NCI-H526 treated with DMSO at 0.1 percent for 48 hours (cell line): ENCODE data around the gene GALM.
"Not testable (repeated sequence)": the region's sequence is repeated elsewhere in the genome, so short reads cannot be mapped to it uniquely, and the experiment has no call there.

Source experiments
- DNase-seq: peaks from one replicate; lab custom pipeline; 2025; lab: John Stamatoyannopoulos, UW

GALM gene

DNA sequence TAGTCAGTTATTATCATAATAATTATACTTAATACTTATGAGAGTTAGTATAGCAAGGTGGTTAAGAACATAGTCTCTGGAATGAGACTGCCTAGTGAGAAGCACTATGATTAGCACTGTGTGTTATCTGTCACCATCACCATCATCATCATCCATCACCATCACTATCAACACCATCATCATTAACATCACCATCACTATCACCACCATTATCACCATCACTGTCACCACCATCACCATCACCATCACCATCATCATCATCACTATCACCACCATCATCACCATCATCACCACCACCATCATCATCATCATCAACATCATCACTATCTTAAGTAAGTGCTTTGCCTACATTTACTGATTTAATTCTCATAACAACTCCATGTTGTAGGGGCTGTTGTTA is 45.6 kb downstream of the GALM start:
- no peak for DNase-seq

DNA sequence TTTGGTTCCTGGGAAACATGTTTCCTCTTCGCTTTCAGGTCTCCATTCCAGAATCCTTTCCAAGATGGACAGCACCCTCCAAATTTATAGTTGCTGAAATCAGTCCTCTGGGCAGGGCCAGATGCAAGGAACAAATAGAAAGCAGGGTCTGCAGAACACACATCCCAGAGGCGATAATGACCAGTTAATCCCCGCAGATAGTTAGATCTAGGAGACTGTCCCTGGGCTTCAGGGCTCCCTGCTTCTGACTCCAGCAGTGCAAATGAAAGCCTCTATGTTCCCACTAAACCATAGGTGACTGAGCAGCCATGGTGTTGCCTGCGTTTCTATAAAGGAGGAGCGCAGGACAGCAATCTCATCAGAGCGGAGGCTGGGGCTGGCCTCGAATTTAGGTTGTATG is 46.5 kb downstream of the GALM start:
- no peak for DNase-seq

- DNase-seq: no peak
These were observed 47.0 kb downstream of the GALM start for GRCh38 chr2:38712871-38713270.

DNA sequence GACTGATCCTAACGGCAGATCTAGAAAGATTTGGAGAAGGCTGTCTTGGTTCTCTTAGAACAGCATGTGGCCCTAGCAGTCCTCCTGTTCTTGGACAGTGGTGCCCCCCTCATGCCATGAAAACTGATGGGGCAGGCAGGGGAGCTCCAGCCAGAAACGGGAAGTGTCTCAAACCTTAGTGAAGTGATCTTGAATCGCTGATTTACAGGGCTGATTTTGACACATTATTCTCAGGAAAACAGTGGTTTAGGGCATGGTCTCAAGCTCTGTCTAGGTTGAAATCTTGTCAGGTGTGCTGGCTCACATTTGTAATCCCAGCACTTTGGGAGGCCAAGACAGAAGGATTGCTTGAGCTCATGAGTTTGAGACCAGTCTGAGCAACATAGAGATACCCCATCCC is 47.4 kb downstream of the GALM start:
- DNase-seq: no peak

DNA sequence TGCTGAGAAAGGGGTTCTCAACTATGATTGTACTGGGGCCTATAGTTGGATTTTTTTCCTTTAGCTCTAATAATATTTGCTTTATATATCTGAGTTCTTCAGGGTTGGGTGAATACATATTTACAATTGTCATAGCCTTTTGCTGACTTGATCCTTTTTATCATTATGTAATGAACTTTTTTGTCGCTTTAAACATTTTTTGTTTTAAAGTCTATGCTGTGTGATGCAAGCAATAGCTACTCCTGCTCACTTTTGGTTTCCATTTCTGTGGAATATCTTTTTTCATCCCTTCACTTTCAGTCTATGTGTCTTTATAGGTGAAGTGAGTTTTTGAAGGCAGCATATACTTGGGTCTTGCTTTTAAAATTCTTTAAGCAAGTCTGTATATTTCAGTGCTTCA is 49.0 kb downstream of the GALM start:
- DNase-seq: not testable (repeated sequence)

- no peak for DNase-seq
These were observed 50.3 kb downstream of the GALM start for GRCh38 chr2:38716185-38716584.

- no peak for DNase-seq
These were observed 52.7 kb downstream of the GALM start for GRCh38 chr2:38718601-38719000.

- no peak for DNase-seq
These were observed 53.8 kb downstream of the GALM start for GRCh38 chr2:38719706-38720105.

DNA sequence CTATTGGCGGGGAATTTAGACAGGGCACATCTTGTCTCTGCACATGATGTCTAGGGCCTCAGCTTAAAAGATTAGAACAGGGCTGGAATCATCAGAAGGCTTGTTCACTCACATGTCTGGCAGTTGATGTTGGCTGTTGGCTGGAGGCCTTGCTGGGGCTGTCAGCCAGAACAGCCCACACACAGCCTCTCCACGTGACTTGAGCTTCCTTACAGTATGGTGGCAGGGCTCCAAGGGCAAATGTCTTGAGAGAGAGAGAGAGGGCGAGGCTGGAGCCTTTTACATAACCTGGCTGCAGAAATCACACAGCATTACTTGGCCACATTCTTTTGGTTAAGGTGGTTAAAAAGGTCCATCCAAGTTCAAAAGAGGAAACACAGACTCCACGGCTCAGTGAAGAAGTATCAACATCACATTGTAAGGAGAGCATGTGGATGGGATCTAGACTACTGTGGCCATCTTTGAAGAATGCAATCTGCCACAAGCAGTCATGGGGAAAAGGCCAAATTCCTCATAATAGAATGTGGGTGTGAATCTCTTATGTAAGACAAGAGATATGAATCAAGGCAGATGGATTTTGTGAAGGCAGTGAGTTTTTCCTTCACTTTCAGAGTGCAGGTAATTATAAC is 54.8 kb downstream of the GALM start:
- DNase-seq: no peak

- no peak for DNase-seq
These were observed 56.6 kb downstream of the GALM start for GRCh38 chr2:38722271-38723061.

- DNase-seq: no peak
These were observed 57.3 kb downstream of the GALM start for GRCh38 chr2:38723173-38723572.

DNA sequence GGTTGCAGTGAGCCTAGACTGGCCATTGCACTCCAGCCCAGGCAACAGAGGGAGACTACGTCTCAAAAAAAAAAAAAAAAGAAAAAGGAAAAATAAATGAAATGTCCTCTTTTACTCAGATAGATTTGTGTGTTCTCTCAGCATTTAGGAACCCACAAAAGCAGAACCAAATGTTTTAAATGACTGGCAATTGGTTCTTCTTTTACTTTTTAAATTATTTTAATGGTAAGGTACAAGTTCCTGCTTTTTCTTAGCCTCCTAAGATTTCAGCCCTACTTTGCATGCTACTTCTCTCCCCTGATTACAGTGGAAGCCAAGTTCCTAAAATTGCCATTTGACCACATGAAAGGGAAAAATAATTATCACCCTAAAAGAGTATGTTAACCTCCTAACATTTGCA is 61.7 kb downstream of the GALM start:
- DNase-seq: no peak

- DNase-seq: no peak
These were observed 62.8 kb downstream of the GALM start for GRCh38 chr2:38728694-38729093.

GRCh38 chr2:38731090-38731489 is 65.2 kb downstream of the GALM start:
- DNase-seq: no peak

- DNase-seq: no peak
These were observed 65.8 kb downstream of the GALM start for GRCh38 chr2:38731684-38732221.

DNA sequence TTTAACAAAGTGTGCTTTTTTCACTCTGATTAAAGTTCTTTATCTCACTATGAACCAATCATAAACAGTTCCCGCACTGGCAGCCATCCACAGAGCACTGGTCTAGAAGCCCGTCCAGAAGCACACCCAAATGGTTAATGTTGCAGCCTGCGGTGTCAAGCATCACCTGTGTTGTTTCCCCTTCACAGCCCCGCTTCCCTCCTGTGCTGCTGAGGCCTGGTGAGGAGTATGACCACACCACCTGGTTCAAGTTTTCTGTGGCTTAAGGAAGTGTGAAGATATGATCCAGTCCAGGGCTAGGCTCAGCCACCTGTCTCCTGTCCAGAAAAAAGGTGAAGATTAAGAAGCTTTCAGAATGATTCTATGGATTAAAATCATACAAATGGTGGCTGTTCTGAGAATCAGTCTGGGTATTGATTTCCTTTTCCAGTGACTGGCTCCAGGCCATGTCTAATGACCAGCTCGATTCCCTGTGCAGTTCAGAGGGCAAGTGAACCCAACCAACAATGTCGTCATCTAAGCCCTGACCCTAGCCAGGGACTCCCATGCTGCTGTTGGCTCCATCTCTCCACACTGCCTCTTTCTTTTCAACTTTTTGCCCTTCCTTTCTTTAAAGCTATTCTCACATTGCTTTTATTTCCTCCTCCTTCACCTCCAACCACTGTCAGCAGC is 67.5 kb downstream of the GALM start:
- DNase-seq: no peak

GRCh38 chr2:38734299-38735058 is 68.6 kb downstream of the GALM start:
- no peak for DNase-seq

- DNase-seq: no peak
These were observed 70.0 kb downstream of the GALM start for GRCh38 chr2:38735999-38736320.

GRCh38 chr2:38737000-38737698 is 71.2 kb downstream of the GALM start:
- DNase-seq: not testable (repeated sequence)

- DNase-seq: no peak
These were observed 72.0 kb downstream of the GALM start for GRCh38 chr2:38737925-38738324.

- DNase-seq: no peak
These were observed 73.6 kb downstream of the GALM start for GRCh38 chr2:38739524-38739923.
